ENCODE results near the gene GALNT18.

The GALNT18 gene

GRCh38 chr11:11611381-11611780 lies 10.4 kb downstream of the GALNT18 start:
- peaks cover 7% of the 10 kb centered on the region for H3K27me3 Mint-ChIP-seq
- no peaks in the 10 kb centered on the region for H3K9me3 Mint-ChIP-seq (ENCODE audit: low read depth)
- H3K4me1 Mint-ChIP-seq (ENCODE audit: low read depth): no peaks in the 10 kb centered on the region
- no peaks in the 10 kb centered on the region for H3K36me3 Mint-ChIP-seq
- H3K4me3 Mint-ChIP-seq: no peak overlapping the region
- H3K27ac Mint-ChIP-seq: no peak overlapping the region

- H3K4me3 Mint-ChIP-seq: no peak overlapping the region
- H3K27me3 Mint-ChIP-seq: peaks cover 7% of the 10 kb centered on the region
- H3K4me1 Mint-ChIP-seq (ENCODE audit: low read depth): no peaks in the 10 kb centered on the region
- H3K27ac Mint-ChIP-seq: no peak overlapping the region
- H3K9me3 Mint-ChIP-seq (ENCODE audit: low read depth): no peaks in the 10 kb centered on the region
- no peaks in the 10 kb centered on the region for H3K36me3 Mint-ChIP-seq
These were observed 13.0 kb downstream of the GALNT18 start for GRCh38 chr11:11608783-11609232.

GRCh38 chr11:11607772-11608171 lies 14.0 kb downstream of the GALNT18 start:
- no peak overlapping the region for H3K4me3 Mint-ChIP-seq
- H3K9me3 Mint-ChIP-seq (ENCODE audit: low read depth): no peaks in the 10 kb centered on the region
- no peaks in the 10 kb centered on the region for H3K4me1 Mint-ChIP-seq (ENCODE audit: low read depth)
- H3K36me3 Mint-ChIP-seq: no peaks in the 10 kb centered on the region
- H3K27me3 Mint-ChIP-seq: peaks cover 7% of the 10 kb centered on the region
- no peak overlapping the region for H3K27ac Mint-ChIP-seq

DNA sequence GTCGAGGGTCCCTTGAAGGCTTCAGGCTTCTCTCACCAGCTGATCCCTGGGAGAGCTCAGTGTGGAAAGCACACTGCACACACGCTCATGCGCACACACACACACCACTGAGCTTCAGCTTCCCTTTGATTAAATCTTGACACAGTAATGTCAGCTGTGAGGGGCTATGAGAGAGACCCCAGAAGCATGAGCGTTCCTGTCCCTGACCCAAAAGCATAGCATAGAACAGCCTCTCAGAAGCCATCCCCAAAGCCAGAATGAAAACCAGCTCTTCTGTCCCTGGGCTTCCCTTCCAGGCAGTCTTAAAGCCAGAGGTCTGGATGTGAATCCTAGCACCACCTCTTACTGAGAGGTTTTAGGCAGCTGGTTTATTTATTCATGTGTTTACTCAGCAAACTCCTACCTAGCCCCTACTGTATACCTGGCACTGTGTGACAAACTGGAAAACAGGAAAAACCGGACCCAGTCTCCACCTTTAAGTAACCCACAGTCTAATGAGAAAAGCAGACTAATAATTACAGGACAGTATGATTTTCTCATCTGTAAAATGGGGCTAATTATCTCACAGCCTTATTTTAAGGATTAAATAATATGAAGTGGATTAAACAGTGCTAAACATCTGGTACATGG lies 15.9 kb downstream of the GALNT18 start:
- H3K4me1 Mint-ChIP-seq (ENCODE audit: low read depth): no peaks in the 10 kb centered on the region
- no peak overlapping the region for H3K27ac Mint-ChIP-seq
- H3K4me3 Mint-ChIP-seq: no peak overlapping the region
- H3K36me3 Mint-ChIP-seq: peaks cover 3% of the 10 kb centered on the region
- peaks cover 8% of the 10 kb centered on the region for H3K27me3 Mint-ChIP-seq
- H3K9me3 Mint-ChIP-seq (ENCODE audit: low read depth): peaks cover 9% of the 10 kb centered on the region

DNA sequence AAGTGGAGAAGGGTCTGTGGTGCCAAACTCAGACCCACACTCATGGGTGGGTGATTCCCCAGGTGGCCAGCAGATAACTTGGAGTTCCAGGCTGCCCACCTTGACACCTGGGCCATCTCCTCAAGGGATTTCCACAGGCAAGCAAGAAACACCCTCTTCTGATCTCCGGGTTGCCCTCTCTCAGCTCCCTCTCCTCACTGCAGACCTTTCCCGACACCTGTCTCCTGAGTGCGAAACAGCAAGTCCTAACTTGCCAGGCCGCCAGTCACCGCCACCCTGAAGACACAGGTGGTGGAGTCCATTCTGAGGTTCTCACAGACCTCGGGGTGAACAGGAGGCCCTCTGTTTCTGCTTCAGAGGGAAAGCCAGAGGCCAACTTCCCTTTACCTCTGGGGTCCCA lies 16.6 kb downstream of the GALNT18 start:
- no peaks in the 10 kb centered on the region for H3K4me1 Mint-ChIP-seq (ENCODE audit: low read depth)
- peaks cover 5% of the 10 kb centered on the region for H3K36me3 Mint-ChIP-seq
- no peak overlapping the region for H3K27ac Mint-ChIP-seq
- no peak overlapping the region for H3K4me3 Mint-ChIP-seq
- peaks cover 15% of the 10 kb centered on the region for H3K9me3 Mint-ChIP-seq (ENCODE audit: low read depth)
- H3K27me3 Mint-ChIP-seq: peaks cover 5% of the 10 kb centered on the region

- Mint-ChIP-seq H3K36me3 (peaks cover 6% of the 10 kb centered on the region), H3K9me3 (ENCODE audit: low read depth) (peaks cover 17% of the 10 kb centered on the region), H3K4me3 (no peak overlapping the region), H3K27me3 (peaks cover 5% of the 10 kb centered on the region), H3K27ac (no peak overlapping the region), H3K4me1 (ENCODE audit: low read depth) (no peaks in the 10 kb centered on the region)
These were observed 17.3 kb downstream of the GALNT18 start for GRCh38 chr11:11604370-11604990.

- H3K4me1 Mint-ChIP-seq (ENCODE audit: low read depth): no peaks in the 10 kb centered on the region
- peaks cover 17% of the 10 kb centered on the region for H3K9me3 Mint-ChIP-seq (ENCODE audit: low read depth)
- no peak overlapping the region for H3K27ac Mint-ChIP-seq
- peaks cover 5% of the 10 kb centered on the region for H3K27me3 Mint-ChIP-seq
- peaks cover 6% of the 10 kb centered on the region for H3K36me3 Mint-ChIP-seq
- no peak overlapping the region for H3K4me3 Mint-ChIP-seq
These were observed 19.8 kb downstream of the GALNT18 start for GRCh38 chr11:11602011-11602410.

- no peak overlapping the region for H3K4me3 Mint-ChIP-seq
- H3K27me3 Mint-ChIP-seq: peaks cover 5% of the 10 kb centered on the region
- H3K27ac Mint-ChIP-seq: no peak overlapping the region
- H3K4me1 Mint-ChIP-seq (ENCODE audit: low read depth): no peaks in the 10 kb centered on the region
- H3K36me3 Mint-ChIP-seq: peaks cover 6% of the 10 kb centered on the region
- H3K9me3 Mint-ChIP-seq (ENCODE audit: low read depth): peaks cover 17% of the 10 kb centered on the region
These were observed 21.5 kb downstream of the GALNT18 start for GRCh38 chr11:11600288-11600687.

- Mint-ChIP-seq H3K4me3 (no peak overlapping the region), H3K36me3 (peaks cover 6% of the 10 kb centered on the region), H3K27me3 (peaks cover 5% of the 10 kb centered on the region), H3K27ac (no peak overlapping the region), H3K4me1 (ENCODE audit: low read depth) (no peaks in the 10 kb centered on the region), H3K9me3 (ENCODE audit: low read depth) (peaks cover 17% of the 10 kb centered on the region)
These were observed 23.6 kb downstream of the GALNT18 start for GRCh38 chr11:11598243-11598642.

- H3K27ac Mint-ChIP-seq: no peak overlapping the region
- no peaks in the 10 kb centered on the region for H3K27me3 Mint-ChIP-seq
- no peaks in the 10 kb centered on the region for H3K36me3 Mint-ChIP-seq
- H3K4me3 Mint-ChIP-seq: no peak overlapping the region
- H3K9me3 Mint-ChIP-seq (ENCODE audit: low read depth): no peaks in the 10 kb centered on the region
- no peaks in the 10 kb centered on the region for H3K4me1 Mint-ChIP-seq (ENCODE audit: low read depth)
These were observed 27.6 kb downstream of the GALNT18 start for GRCh38 chr11:11594162-11594561.

DNA sequence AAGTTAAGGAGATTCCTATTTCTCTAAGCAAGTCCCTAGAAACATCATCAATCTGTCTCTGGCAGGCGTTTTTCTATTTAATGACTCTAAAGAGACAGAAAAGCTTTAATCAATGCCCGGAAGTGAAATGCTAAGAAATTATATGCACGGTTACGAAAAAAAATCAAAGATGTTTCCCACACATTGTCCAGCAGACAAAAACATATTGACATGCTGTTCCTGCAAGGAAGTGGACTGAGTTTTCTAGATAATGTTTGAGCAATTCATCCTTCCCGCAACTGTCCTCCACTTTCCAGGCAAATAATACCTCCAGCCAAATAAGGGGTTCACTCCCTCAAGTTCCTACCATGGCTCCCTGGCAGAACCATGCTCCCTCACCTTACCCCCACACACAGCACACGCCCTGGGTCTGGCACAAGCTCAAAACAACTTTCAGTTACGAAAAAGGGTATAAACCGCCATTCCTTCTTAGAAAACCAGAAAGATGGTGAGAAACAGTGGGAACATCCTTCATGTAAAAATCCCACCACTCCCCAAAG lies 29.6 kb downstream of the GALNT18 start:
- Mint-ChIP-seq H3K4me1 (ENCODE audit: low read depth) (no peaks in the 10 kb centered on the region), H3K27me3 (no peaks in the 10 kb centered on the region), H3K9me3 (ENCODE audit: low read depth) (no peaks in the 10 kb centered on the region), H3K36me3 (no peaks in the 10 kb centered on the region), H3K4me3 (no peak overlapping the region), H3K27ac (no peak overlapping the region)

DNA sequence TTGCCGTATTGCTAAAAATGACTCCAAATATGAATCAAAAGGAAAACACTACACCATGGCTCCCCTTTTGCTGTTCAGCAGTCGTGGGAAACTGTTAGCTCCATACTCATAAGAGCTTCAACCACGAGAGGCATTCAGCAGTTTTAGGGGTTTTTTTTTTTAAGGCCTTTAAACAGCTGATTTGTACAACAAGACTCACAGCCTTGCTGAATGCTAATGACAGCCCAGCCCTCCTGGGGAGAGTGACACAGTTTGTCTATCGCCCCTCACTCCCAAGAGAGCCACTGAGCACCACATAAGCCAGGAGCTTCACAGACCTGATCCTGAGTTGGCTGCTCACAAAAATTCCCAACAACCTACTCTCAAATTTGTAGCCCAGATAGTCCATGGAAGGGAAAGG lies 32.4 kb downstream of the GALNT18 start:
- Mint-ChIP-seq H3K36me3 (no peaks in the 10 kb centered on the region), H3K9me3 (ENCODE audit: low read depth) (no peaks in the 10 kb centered on the region), H3K4me1 (ENCODE audit: low read depth) (no peaks in the 10 kb centered on the region), H3K27me3 (peaks cover 2% of the 10 kb centered on the region), H3K27ac (no peak overlapping the region), H3K4me3 (no peak overlapping the region)

GRCh38 chr11:11588891-11589290 lies 32.9 kb downstream of the GALNT18 start:
- H3K36me3 Mint-ChIP-seq: no peaks in the 10 kb centered on the region

DNA sequence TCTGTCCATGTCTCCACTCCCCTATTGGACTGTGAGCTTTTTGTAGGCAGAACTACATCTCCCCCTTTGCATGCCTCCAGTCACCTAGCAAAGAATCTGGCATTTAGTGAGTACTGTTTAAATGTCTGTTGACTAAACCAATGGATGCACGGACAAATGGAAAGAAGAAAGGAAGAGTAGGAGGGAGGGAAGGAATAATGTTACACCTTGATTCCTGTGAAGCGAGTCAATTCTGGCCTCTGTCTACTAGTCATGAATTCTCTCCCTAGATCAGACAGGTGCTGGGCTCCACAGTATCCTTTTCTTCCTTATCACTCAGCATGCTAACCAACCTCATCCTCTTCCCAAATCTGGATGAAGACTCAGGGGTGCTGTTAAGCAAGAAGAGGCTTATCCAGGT lies 33.6 kb downstream of the GALNT18 start:
- peaks cover 5% of the 10 kb centered on the region for H3K27me3 Mint-ChIP-seq
- no peak overlapping the region for H3K4me3 Mint-ChIP-seq
- H3K36me3 Mint-ChIP-seq: no peaks in the 10 kb centered on the region
- H3K27ac Mint-ChIP-seq: no peak overlapping the region
- H3K4me1 Mint-ChIP-seq (ENCODE audit: low read depth): no peaks in the 10 kb centered on the region
- no peaks in the 10 kb centered on the region for H3K9me3 Mint-ChIP-seq (ENCODE audit: low read depth)

More at GRCh38 chr11:11588891-11589290, 32.9 kb downstream of the GALNT18 start:
- Mint-ChIP-seq H3K4me3 (no peak overlapping the region), H3K27me3 (peaks cover 3% of the 10 kb centered on the region), H3K4me1 (ENCODE audit: low read depth) (no peaks in the 10 kb centered on the region), H3K9me3 (ENCODE audit: low read depth) (no peaks in the 10 kb centered on the region), H3K27ac (no peak overlapping the region)

DNA sequence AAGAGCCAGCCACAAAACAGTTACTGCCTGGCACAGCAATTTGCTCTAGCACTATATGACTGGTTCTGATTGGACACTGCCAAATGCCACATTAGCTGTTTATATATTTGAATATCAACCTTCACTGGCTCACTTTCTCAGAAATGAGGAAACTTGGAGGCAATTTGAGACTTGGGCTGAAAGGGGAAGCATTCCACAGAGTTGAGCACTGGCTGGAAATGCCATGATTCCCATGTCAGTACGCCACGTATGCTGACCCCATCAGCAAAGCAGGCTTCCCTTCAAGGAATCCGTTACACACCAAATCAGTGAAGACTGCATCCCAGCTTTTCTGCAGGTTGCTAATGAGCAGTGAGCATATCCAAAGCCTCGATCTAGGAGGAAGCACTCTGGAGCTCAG lies 34.7 kb downstream of the GALNT18 start:
- no peak overlapping the region for H3K27ac Mint-ChIP-seq
- no peaks in the 10 kb centered on the region for H3K9me3 Mint-ChIP-seq (ENCODE audit: low read depth)
- H3K27me3 Mint-ChIP-seq: peaks cover 5% of the 10 kb centered on the region
- H3K4me3 Mint-ChIP-seq: no peak overlapping the region
- H3K4me1 Mint-ChIP-seq (ENCODE audit: low read depth): no peaks in the 10 kb centered on the region
- H3K36me3 Mint-ChIP-seq: no peaks in the 10 kb centered on the region

- peaks cover 5% of the 10 kb centered on the region for H3K27me3 Mint-ChIP-seq
- H3K9me3 Mint-ChIP-seq (ENCODE audit: low read depth): no peaks in the 10 kb centered on the region
- H3K36me3 Mint-ChIP-seq: no peaks in the 10 kb centered on the region
- no peaks in the 10 kb centered on the region for H3K4me1 Mint-ChIP-seq (ENCODE audit: low read depth)
- no peak overlapping the region for H3K27ac Mint-ChIP-seq
- no peak overlapping the region for H3K4me3 Mint-ChIP-seq
These were observed 35.3 kb downstream of the GALNT18 start for GRCh38 chr11:11586465-11586864.
